Measurements from ENCODE around the gene SLC15A2. TPM values are rescaled to one million over a fixed set of nuclear protein-coding genes. Genes with fewer than 3 reads are reported as not detected.

The SLC15A2 gene
- polyA plus RNA-seq, 1 donor (not counting 4 experiments of a cell fraction or from before 2014, with no cell fraction given) = 2.6 TPM

- DNase-seq (ENCODE audit: low read depth, low spot score) = no peak
- dilution Hi-C loops (cut with MboI; ENCODE audit: extremely low pct_ligation_motif_present, low sequenced_read_pairs) = no loop called here
- no peak for FAIRE-seq
These were observed 54.4 kb downstream of the SLC15A2 start for GRCh38 chr3:121948641-121949040.

GRCh38 chr3:121951291-121951919, 57.2 kb downstream of the SLC15A2 start:
- Histone ChIP-seq H3K4me3 (ENCODE audit: control insufficient read depth in 2 of 3, extremely low read depth in 1 of 3, insufficient read depth in 2 of 3, low read depth in 1 of 3, low read length in 3 of 3) (no peak overlapping the region), H3K79me2 (ENCODE audit: control insufficient read depth, insufficient read depth, low read length) (no peaks in the 10 kb centered on the region), H3K4me2 (ENCODE audit: control insufficient read depth, extremely low read depth, insufficient read depth, low read depth, low read length) (no peak overlapping the region), H3K9ac (ENCODE audit: control insufficient read depth, extremely low read depth, insufficient read depth, low read length) (no peak overlapping the region), H3K9me3 (ENCODE audit: control insufficient read depth, low read depth, low read length) (no peaks in the 10 kb centered on the region), H3K4me1 (ENCODE audit: control insufficient read depth, extremely low read depth, insufficient read depth, low read length) (no peaks in the 10 kb centered on the region), H3K9me1 (ENCODE audit: control insufficient read depth, extremely low read depth, insufficient read depth, low read length) (no peaks in the 10 kb centered on the region), H3K27ac (ENCODE audit: control insufficient read depth, insufficient read depth, low read length) (no peak overlapping the region), H3K36me3 (ENCODE audit: control insufficient read depth in 2 of 2, extremely low read depth in 1 of 2, insufficient read depth in 2 of 2, low read length in 2 of 2) (no peaks in the 10 kb centered on the region), H3K27me3 (ENCODE audit: control insufficient read depth, extremely low read depth, insufficient read depth, low read length) (no peaks in the 10 kb centered on the region), H4K20me1 (ENCODE audit: control insufficient read depth, extremely low read depth, insufficient read depth, low read length) (no peaks in the 10 kb centered on the region), H2AFZ (ENCODE audit: control insufficient read depth, low read length) (peak overlapping the region; percentile 26)
- dilution Hi-C loops (cut with MboI; ENCODE audit: extremely low pct_ligation_motif_present, low sequenced_read_pairs) = no loop called here
- no peak for TF ChIP-seq CTCF (optimal IDR thresholded peaks at IDR 0.05 in 1 of 3, IDR thresholded peaks at IDR 0.05 in 1 of 3, conservative IDR thresholded peaks at IDR 0.05 in 1 of 3; ENCODE audit: extremely low read depth in 1 of 3, insufficient read depth in 2 of 3, low read length in 3 of 3)
- no peak for TF ChIP-seq EZH2 (IDR thresholded peaks at IDR 0.05; ENCODE audit: low read length)
- no peak for DNase-seq (ENCODE audit: low read depth, low spot score)
- FAIRE-seq = no peak

More at GRCh38 chr3:121948641-121949040, 54.4 kb downstream of the SLC15A2 start:
- Histone ChIP-seq H3K9me3 (ENCODE audit: control insufficient read depth, low read depth, low read length) (no peaks in the 10 kb centered on the region), H3K9ac (ENCODE audit: control insufficient read depth, extremely low read depth, insufficient read depth, low read length) (no peak overlapping the region), H3K36me3 (ENCODE audit: control insufficient read depth in 2 of 2, extremely low read depth in 1 of 2, insufficient read depth in 2 of 2, low read length in 2 of 2) (no peaks in the 10 kb centered on the region), H3K4me3 (ENCODE audit: control insufficient read depth in 2 of 3, extremely low read depth in 1 of 3, insufficient read depth in 2 of 3, low read depth in 1 of 3, low read length in 3 of 3) (no peak overlapping the region), H2AFZ (ENCODE audit: control insufficient read depth, low read length) (no peak overlapping the region), H4K20me1 (ENCODE audit: control insufficient read depth, extremely low read depth, insufficient read depth, low read length) (no peaks in the 10 kb centered on the region), H3K9me1 (ENCODE audit: control insufficient read depth, extremely low read depth, insufficient read depth, low read length) (no peaks in the 10 kb centered on the region), H3K4me2 (ENCODE audit: control insufficient read depth, extremely low read depth, insufficient read depth, low read depth, low read length) (no peak overlapping the region), H3K27me3 (ENCODE audit: control insufficient read depth, extremely low read depth, insufficient read depth, low read length) (no peaks in the 10 kb centered on the region), H3K79me2 (ENCODE audit: control insufficient read depth, insufficient read depth, low read length) (no peaks in the 10 kb centered on the region), H3K4me1 (ENCODE audit: control insufficient read depth, extremely low read depth, insufficient read depth, low read length) (no peaks in the 10 kb centered on the region), H3K27ac (ENCODE audit: control insufficient read depth, insufficient read depth, low read length) (no peak overlapping the region)
- TF ChIP-seq EZH2 (IDR thresholded peaks at IDR 0.05; ENCODE audit: low read length) (no peak), CTCF (optimal IDR thresholded peaks at IDR 0.05 in 1 of 3, IDR thresholded peaks at IDR 0.05 in 1 of 3, conservative IDR thresholded peaks at IDR 0.05 in 1 of 3; ENCODE audit: extremely low read depth in 1 of 3, insufficient read depth in 2 of 3, low read length in 3 of 3) (no peak)
